Thyroid gland (tissue), 4 donors: ENCODE results near the gene SGF29. TPM values are rescaled to one million over a fixed set of nuclear protein-coding genes. Genes with fewer than 3 reads are reported as not detected.

Experiments
- DNase-seq, 2 donors: peaks; one replicate each; pipeline ENCODE4 v3.0.0-alpha.2; 2019
- H3K27ac ChIP-seq, 3 donors: fragments of 200-600 bp; sonication (generic); 1 replicate in 2 of 3; 2 replicates in 1 of 3; pipeline ENCODE4 v1.5.1; 2016 to 2019; ENCODE audit warnings: mild to moderate bottlenecking in 1 of 3, moderate library complexity in 1 of 3
- H3K27me3 ChIP-seq: fragments of 200-600 bp; sonication (generic); one replicate; pipeline ENCODE4 v1.5.1; 2019
- H3K36me3 ChIP-seq, 2 donors: fragments of 200-600 bp; sonication (generic); one replicate each; pipeline ENCODE4 v1.5.1; 2016 to 2019
- H3K4me1 ChIP-seq, 2 donors: fragments of 200-600 bp; sonication (generic); one replicate each; pipeline ENCODE4 v1.5.1; 2017 to 2019
- H3K4me3 ChIP-seq, 3 donors: fragments of 200-600 bp; sonication (generic); replicated peaks in 1 of 3; 1 replicate in 2 of 3; 2 replicates in 1 of 3; pipeline ENCODE4 v1.5.1; 2016; ENCODE audit warnings: mild to moderate bottlenecking in 1 of 3
- H3K9me3 ChIP-seq: fragments of 200-600 bp; sonication (generic); one replicate; pipeline ENCODE4 v1.5.1; 2017
- CTCF ChIP-seq, 6 experiments: fragments of 200-600 bp in 3 of 6; fragments of 450-650 bp in 3 of 6; sonication (generic) in 3 of 6; IDR thresholded peaks; one replicate each; pipeline ENCODE4 v1.5.1; 2016 to 2019; ENCODE audit warnings: antibody characterized with exemption in 6 of 6, mild to moderate bottlenecking in 2 of 6, inconsistent platforms in 1 of 6, moderate library complexity in 1 of 6
- POLR2A ChIP-seq, 2 donors: fragments of 450-650 bp; IDR thresholded peaks; one replicate each; pipeline ENCODE4 v1.6.1; 2017; ENCODE audit warnings: antibody characterized with exemption in 2 of 2, mild to moderate bottlenecking in 2 of 2, moderate library complexity in 1 of 2
- WGBS, 2 donors: methylation state at CpG; one replicate each; pipeline ENCODE4 v1.1.5; 2017; 5-methylcytosine and 5-hydroxymethylcytosine counted together
- intact Hi-C: fragments of 100-400 bp; cut with DNase I; formaldehyde crosslinking; loops from one replicate; pipeline ENCODE4 v1.15.1; 2023
- total RNA-seq, 4 donors: library from RNA; depleted of rRNA; stranded (reverse); fragments of >200 nt; gene quantifications; one replicate each; pipeline ENCODE4 v1.2.3, GENCODE V29; 2016

SGF29 gene
- total RNA-seq, 4 donors from 2014 or later, result 31.8 to 41.9 (median 36.9) TPM

- Histone ChIP-seq H3K4me1 (peaks cover 13 to 14% of the 10 kb centered on the region in 2 donors), H3K36me3 (peaks cover 0 to 4% of the 10 kb centered on the region in 2 donors), H3K27ac (peak overlapping the region in 2 of 3 donors; percentile 96 to 97), H3K27me3 (no peaks in the 10 kb centered on the region), H3K4me3 (peak overlapping the region in 1 of 3 donors; percentile 45), H3K9me3 (no peaks in the 10 kb centered on the region)
- intact Hi-C loops, result no loop called here
- 84 to 86% methylated on average over 15 of the region's 15 CpGs for WGBS, 2 donors
- TF ChIP-seq CTCF (IDR thresholded peaks at IDR 0.05), result peak in 1 of 6 experiments; percentile 39
- no peak for TF ChIP-seq POLR2A (IDR thresholded peaks at IDR 0.05)
- peak; percentile 34 to 35 for DNase-seq
Measured at GRCh38 chr16:28554634-28555423, 1.1 kb downstream of the SGF29 start.

- no peak overlapping the region for H3K27ac ChIP-seq
- TF ChIP-seq POLR2A (IDR thresholded peaks at IDR 0.05), result no peak
- TF ChIP-seq CTCF (IDR thresholded peaks at IDR 0.05), result no peak
- peaks cover 13 to 14% of the 10 kb centered on the region in 2 donors for H3K4me1 ChIP-seq
- no peak overlapping the region for H3K4me3 ChIP-seq
- no peaks in the 10 kb centered on the region for H3K9me3 ChIP-seq
- WGBS, 2 donors, result 79 to 94% methylated on average over 2 of the region's 2 CpGs
- peaks cover 0 to 4% of the 10 kb centered on the region in 2 donors for H3K36me3 ChIP-seq
- intact Hi-C loops, result no loop called here
- DNase-seq, result no peak
- no peaks in the 10 kb centered on the region for H3K27me3 ChIP-seq
Measured at GRCh38 chr16:28555561-28555960, 1.8 kb downstream of the SGF29 start.

- TF ChIP-seq CTCF (IDR thresholded peaks at IDR 0.05) (no peak), POLR2A (IDR thresholded peaks at IDR 0.05) (no peak)
- Histone ChIP-seq H3K4me3 (no peak overlapping the region), H3K9me3 (no peaks in the 10 kb centered on the region), H3K27ac (no peak overlapping the region), H3K27me3 (no peaks in the 10 kb centered on the region), H3K4me1 (peaks cover 20 to 23% of the 10 kb centered on the region in 2 donors), H3K36me3 (peaks cover 0 to 4% of the 10 kb centered on the region in 2 donors)
- 87 to 92% methylated on average over 2 of the region's 2 CpGs for WGBS, 2 donors
- no peak for DNase-seq
- intact Hi-C loops, result no loop called here
Measured at GRCh38 chr16:28556914-28557320, 3.2 kb downstream of the SGF29 start.

GRCh38 chr16:28558456-28558855 lies 4.7 kb downstream of the SGF29 start:
- TF ChIP-seq POLR2A (IDR thresholded peaks at IDR 0.05), result no peak
- no peak for TF ChIP-seq CTCF (IDR thresholded peaks at IDR 0.05)
- H3K36me3 ChIP-seq, result peaks cover 0 to 4% of the 10 kb centered on the region in 2 donors
- H3K27ac ChIP-seq, result no peak overlapping the region
- intact Hi-C loops, result no loop called here
- DNase-seq, result no peak
- no peaks in the 10 kb centered on the region for H3K27me3 ChIP-seq
- H3K4me1 ChIP-seq, result peaks cover 21% of the 10 kb centered on the region in 2 donors
- no peak overlapping the region for H3K4me3 ChIP-seq
- H3K9me3 ChIP-seq, result no peaks in the 10 kb centered on the region
- WGBS, 2 donors, result 89 to 92% methylated on average over 3 of the region's 3 CpGs

GRCh38 chr16:28561557-28562187 lies 8.0 kb downstream of the SGF29 start:
- Histone ChIP-seq H3K27me3 (no peaks in the 10 kb centered on the region), H3K27ac (peak overlapping the region; percentile 20 to 49 (median 28)), H3K4me1 (peaks cover 11 to 12% of the 10 kb centered on the region in 2 donors), H3K4me3 (no peak overlapping the region), H3K9me3 (no peaks in the 10 kb centered on the region), H3K36me3 (peaks cover 0 to 4% of the 10 kb centered on the region in 2 donors)
- WGBS, 2 donors, result 52 to 56% methylated on average over 7 of the region's 7 CpGs
- no peak for TF ChIP-seq POLR2A (IDR thresholded peaks at IDR 0.05)
- TF ChIP-seq CTCF (IDR thresholded peaks at IDR 0.05), result no peak
- intact Hi-C loops, result no loop called here
- peak in 1 of 2 donors; percentile 9 for DNase-seq
